ENCODE data around the gene BMAL1. TPM values are rescaled to one million over a fixed set of nuclear protein-coding genes. Genes with fewer than 3 reads are reported as not detected.
A peak's percentile ranks its signal among the peaks of the same experiment; 100 is the strongest.

The BMAL1 gene
- polyA plus RNA-seq, 3 donors: 10.2 to 43.4 (median 11.5) TPM

DNA sequence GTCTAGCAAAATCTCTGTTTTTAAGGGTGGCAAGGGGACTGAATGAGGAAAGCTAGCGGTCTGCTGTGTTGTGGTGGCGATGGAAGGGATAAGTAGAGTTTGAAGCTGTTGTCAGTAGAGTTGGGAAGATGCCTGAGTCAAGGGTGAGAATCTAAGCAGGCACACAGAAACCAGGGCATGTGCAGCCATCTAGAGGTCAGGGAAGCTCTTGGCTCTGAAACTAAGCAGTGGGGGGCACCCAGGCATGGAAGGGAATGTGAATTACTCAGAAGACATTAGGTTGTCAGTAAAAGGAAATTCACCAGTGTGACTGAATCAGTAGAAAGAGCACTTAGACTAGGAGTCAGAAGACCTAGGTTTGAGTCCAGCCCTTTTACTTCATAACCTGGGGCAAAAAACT is 15.4 kb downstream of the BMAL1 start:
- WGBS (ENCODE audit: insufficient coverage): 100% methylated on average over 2 of the region's 2 CpGs
- Histone ChIP-seq H3K36me3 (replicated peaks in 1 of 2; ENCODE audit: control insufficient read depth in 1 of 2, insufficient read depth in 2 of 2, low read length in 2 of 2) (no peaks in the 10 kb centered on the region), H3K9ac (ENCODE audit: insufficient read depth, low read length, poor library complexity, severe bottlenecking) (no peak overlapping the region), H4K20me1 (ENCODE audit: insufficient read depth, low read length) (peaks cover 96% of the 10 kb centered on the region), H3K4me3 (replicated peaks in 1 of 3; ENCODE audit: low read depth in 2 of 3, low read length in 3 of 3) (no peak overlapping the region), H3K9me3 (replicated peaks in 1 of 2; ENCODE audit: control insufficient read depth in 1 of 2, insufficient read depth in 1 of 2, low read length in 2 of 2) (no peaks in the 10 kb centered on the region), H3K4me1 (ENCODE audit: control insufficient read depth in 1 of 2, insufficient read depth in 2 of 2, low read length in 2 of 2) (peaks cover 13 to 15% of the 10 kb centered on the region in 2 donors), H2AFZ (ENCODE audit: insufficient read depth, low read depth, low read length, poor library complexity, severe bottlenecking) (no peak overlapping the region), H3K27ac (ENCODE audit: low read depth in 1 of 2, low read length in 2 of 2) (no peak overlapping the region), H3K27me3 (ENCODE audit: control insufficient read depth in 2 of 2, insufficient read depth in 2 of 2, low read length in 2 of 2) (no peaks in the 10 kb centered on the region), H3K79me2 (ENCODE audit: insufficient read depth, low read length) (peaks cover 90% of the 10 kb centered on the region), H3K4me2 (replicated peaks; ENCODE audit: extremely low read depth, low read length, poor library complexity, severe bottlenecking) (no peak overlapping the region)
- TF ChIP-seq, protein P1, sequence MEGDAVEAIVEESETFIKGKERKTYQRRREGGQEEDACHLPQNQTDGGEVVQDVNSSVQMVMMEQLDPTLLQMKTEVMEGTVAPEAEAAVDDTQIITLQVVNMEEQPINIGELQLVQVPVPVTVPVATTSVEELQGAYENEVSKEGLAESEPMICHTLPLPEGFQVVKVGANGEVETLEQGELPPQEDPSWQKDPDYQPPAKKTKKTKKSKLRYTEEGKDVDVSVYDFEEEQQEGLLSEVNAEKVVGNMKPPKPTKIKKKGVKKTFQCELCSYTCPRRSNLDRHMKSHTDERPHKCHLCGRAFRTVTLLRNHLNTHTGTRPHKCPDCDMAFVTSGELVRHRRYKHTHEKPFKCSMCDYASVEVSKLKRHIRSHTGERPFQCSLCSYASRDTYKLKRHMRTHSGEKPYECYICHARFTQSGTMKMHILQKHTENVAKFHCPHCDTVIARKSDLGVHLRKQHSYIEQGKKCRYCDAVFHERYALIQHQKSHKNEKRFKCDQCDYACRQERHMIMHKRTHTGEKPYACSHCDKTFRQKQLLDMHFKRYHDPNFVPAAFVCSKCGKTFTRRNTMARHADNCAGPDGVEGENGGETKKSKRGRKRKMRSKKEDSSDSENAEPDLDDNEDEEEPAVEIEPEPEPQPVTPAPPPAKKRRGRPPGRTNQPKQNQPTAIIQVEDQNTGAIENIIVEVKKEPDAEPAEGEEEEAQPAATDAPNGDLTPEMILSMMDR (IDR thresholded peaks at IDR 0.05): no peak
- Mint-ChIP-seq H3K27me3 (ENCODE audit: low read depth in 3 of 3) (peaks cover 0 to 2% (median 2%) of the 10 kb centered on the region in 3 donors), H3K27ac (no peak overlapping the region), H3K36me3 (peaks cover 2 to 3% of the 10 kb centered on the region in 2 donors), H3K4me1 (peaks cover 44% of the 10 kb centered on the region), H3K4me3 (no peak overlapping the region), H3K9me3 (peaks cover 0 to 4% (median 0%) of the 10 kb centered on the region in 7 donors)
- DNase-seq: no peak
- intact Hi-C loops (cut with micrococcal nuclease): no loop called here

GRCh38 chr11:13294178-13294577 is 16.6 kb downstream of the BMAL1 start:
- WGBS (ENCODE audit: insufficient coverage): no CpG with 5 or more reads among the region's 4 CpGs
- Mint-ChIP-seq H3K4me1 (peaks cover 47% of the 10 kb centered on the region), H3K9me3 (peaks cover 0 to 4% (median 0%) of the 10 kb centered on the region in 7 donors), H3K36me3 (peaks cover 0 to 3% of the 10 kb centered on the region in 2 donors), H3K27me3 (ENCODE audit: low read depth in 3 of 3) (peaks cover under 1 to 2% (median 2%) of the 10 kb centered on the region in 3 donors), H3K4me3 (no peak overlapping the region), H3K27ac (peak overlapping the region in 1 of 7 donors; percentile 7)
- intact Hi-C loops (cut with micrococcal nuclease): no loop called here
- Histone ChIP-seq H3K4me2 (replicated peaks; ENCODE audit: extremely low read depth, low read length, poor library complexity, severe bottlenecking) (no peak overlapping the region), H3K9me3 (replicated peaks in 1 of 2; ENCODE audit: control insufficient read depth in 1 of 2, insufficient read depth in 1 of 2, low read length in 2 of 2) (no peaks in the 10 kb centered on the region), H3K9ac (ENCODE audit: insufficient read depth, low read length, poor library complexity, severe bottlenecking) (no peak overlapping the region), H3K4me3 (replicated peaks in 1 of 3; ENCODE audit: low read depth in 2 of 3, low read length in 3 of 3) (no peak overlapping the region), H3K27me3 (ENCODE audit: control insufficient read depth in 2 of 2, insufficient read depth in 2 of 2, low read length in 2 of 2) (no peaks in the 10 kb centered on the region), H3K79me2 (ENCODE audit: insufficient read depth, low read length) (peaks cover 90% of the 10 kb centered on the region), H3K36me3 (replicated peaks in 1 of 2; ENCODE audit: control insufficient read depth in 1 of 2, insufficient read depth in 2 of 2, low read length in 2 of 2) (no peaks in the 10 kb centered on the region), H2AFZ (ENCODE audit: insufficient read depth, low read depth, low read length, poor library complexity, severe bottlenecking) (no peak overlapping the region), H3K4me1 (ENCODE audit: control insufficient read depth in 1 of 2, insufficient read depth in 2 of 2, low read length in 2 of 2) (peaks cover 16 to 19% of the 10 kb centered on the region in 2 donors), H4K20me1 (ENCODE audit: insufficient read depth, low read length) (peaks cover 96% of the 10 kb centered on the region), H3K27ac (ENCODE audit: low read depth in 1 of 2, low read length in 2 of 2) (no peak overlapping the region)
- TF ChIP-seq, protein P1 (IDR thresholded peaks at IDR 0.05): no peak
- DNase-seq: no peak

All from CD14-positive monocyte (primary cell).